NCI-H1694 treated with DMSO at 0.1 percent for 48 hours (cell line): Measurements from ENCODE around the gene CACNA1D.

Experiments
- DNase-seq: peaks from one replicate; lab custom pipeline; 2025; lab: John Stamatoyannopoulos, UW

Gene CACNA1D

GRCh38 chr3:53750253-53751210 lies 256.1 kb downstream of the CACNA1D start:
- DNase-seq = no peak

- DNase-seq = no peak
Measured at GRCh38 chr3:53753518-53754183, 259.2 kb downstream of the CACNA1D start.

- no peak for DNase-seq
Measured at GRCh38 chr3:53754325-53754724, 259.9 kb downstream of the CACNA1D start.

GRCh38 chr3:53758846-53759245 lies 264.4 kb downstream of the CACNA1D start:
- no peak for DNase-seq

GRCh38 chr3:53763353-53763752 lies 268.9 kb downstream of the CACNA1D start:
- DNase-seq = no peak

GRCh38 chr3:53764026-53764775 lies 269.8 kb downstream of the CACNA1D start:
- DNase-seq = no peak

- no peak for DNase-seq
Measured at GRCh38 chr3:53765753-53766152, 271.3 kb downstream of the CACNA1D start.

- DNase-seq = no peak
Measured at GRCh38 chr3:53766706-53767105, 272.3 kb downstream of the CACNA1D start.

GRCh38 chr3:53768478-53769459 lies 274.4 kb downstream of the CACNA1D start:
- no peak for DNase-seq

GRCh38 chr3:53772562-53772961 lies 278.2 kb downstream of the CACNA1D start:
- DNase-seq = no peak

- DNase-seq = no peak
Measured at GRCh38 chr3:53773021-53773436, 278.6 kb downstream of the CACNA1D start.

GRCh38 chr3:53773611-53774368 lies 279.4 kb downstream of the CACNA1D start:
- DNase-seq = no peak

- DNase-seq = no peak
Measured at GRCh38 chr3:53774414-53774813, 280.0 kb downstream of the CACNA1D start.

GRCh38 chr3:53775018-53775417 lies 280.6 kb downstream of the CACNA1D start:
- DNase-seq = no peak

- no peak for DNase-seq
Measured at GRCh38 chr3:53775834-53776251, 281.4 kb downstream of the CACNA1D start.

GRCh38 chr3:53776494-53777101 lies 282.2 kb downstream of the CACNA1D start:
- DNase-seq = no peak

- no peak for DNase-seq
Measured at GRCh38 chr3:53777468-53777867, 283.1 kb downstream of the CACNA1D start.

- no peak for DNase-seq
Measured at GRCh38 chr3:53778153-53778552, 283.7 kb downstream of the CACNA1D start.

GRCh38 chr3:53780171-53780570 lies 285.8 kb downstream of the CACNA1D start:
- no peak for DNase-seq

GRCh38 chr3:53780806-53781205 lies 286.4 kb downstream of the CACNA1D start:
- no peak for DNase-seq
